HG02623 (cell line): ENCODE data around the gene PLXNA3.
A peak's percentile ranks its signal among the peaks of the same experiment; 100 is the strongest.

ENCODE experiments used
- ATAC-seq: cut with Tn5 transposase; IDR thresholded peaks from one replicate; pipeline ENCODE4 v1.9.1; 2021; ENCODE audit warnings: moderate library complexity; ENCODE audit not compliant: unreplicated experiment

The PLXNA3 gene

DNA sequence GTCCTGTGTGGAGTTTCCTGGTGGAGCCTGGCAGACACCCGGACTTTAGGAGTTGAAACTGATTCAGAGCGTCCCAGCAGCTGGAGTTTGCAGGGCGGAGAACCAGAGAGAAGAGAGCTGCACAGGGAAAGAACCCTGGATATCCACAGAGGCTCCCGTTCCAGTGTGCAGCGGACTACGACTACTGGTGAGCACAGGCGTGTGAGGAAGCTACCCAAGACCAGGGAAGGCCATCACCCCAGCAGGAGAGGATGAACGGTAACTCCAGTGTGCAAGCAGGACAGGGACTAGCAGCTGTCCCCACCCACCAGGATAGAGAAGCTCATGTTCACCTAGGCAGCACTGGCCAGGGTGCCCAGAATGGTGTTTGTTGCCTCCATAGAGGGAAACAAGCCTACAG lies 18.7 kb downstream of the PLXNA3 start:
- ATAC-seq, result no peak

DNA sequence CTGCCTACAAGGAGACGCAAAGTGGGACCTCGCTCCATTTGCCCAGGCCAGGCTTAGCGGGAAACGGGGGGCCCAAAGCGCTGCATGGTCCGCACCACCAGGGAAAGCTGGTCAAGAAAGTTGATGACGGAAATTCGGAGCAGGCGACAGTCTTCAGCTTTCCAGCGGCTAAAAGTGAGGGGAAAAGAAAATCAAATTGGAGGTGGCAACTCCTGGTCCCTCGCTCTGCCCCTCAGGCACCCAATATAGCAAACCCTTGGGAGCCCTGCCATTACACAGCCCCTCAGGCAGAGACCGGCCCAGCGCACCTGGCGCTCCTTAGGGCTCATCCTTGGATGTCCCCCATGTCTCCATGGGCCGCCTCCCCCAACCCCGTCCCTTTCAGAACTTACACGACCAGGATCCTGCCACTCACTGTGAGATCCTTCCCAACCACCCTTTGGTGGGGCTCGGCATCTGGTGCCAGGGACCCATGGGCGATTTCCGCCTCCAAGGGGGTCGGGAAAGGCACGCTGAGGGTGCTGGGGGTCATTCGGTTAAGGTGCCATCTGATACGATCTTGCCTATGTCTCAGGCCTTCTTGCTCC lies 19.9 kb downstream of the PLXNA3 start:
- no peak for ATAC-seq

- ATAC-seq, result peak; percentile 89
These were observed 20.9 kb downstream of the PLXNA3 start, which contains the start of gene LAGE3 for GRCh38 chrX:154478728-154479622. LAGE3 (minus strand) TSS chrX:154479281; CDS start chrX:154478915, 366 bp downstream.

DNA sequence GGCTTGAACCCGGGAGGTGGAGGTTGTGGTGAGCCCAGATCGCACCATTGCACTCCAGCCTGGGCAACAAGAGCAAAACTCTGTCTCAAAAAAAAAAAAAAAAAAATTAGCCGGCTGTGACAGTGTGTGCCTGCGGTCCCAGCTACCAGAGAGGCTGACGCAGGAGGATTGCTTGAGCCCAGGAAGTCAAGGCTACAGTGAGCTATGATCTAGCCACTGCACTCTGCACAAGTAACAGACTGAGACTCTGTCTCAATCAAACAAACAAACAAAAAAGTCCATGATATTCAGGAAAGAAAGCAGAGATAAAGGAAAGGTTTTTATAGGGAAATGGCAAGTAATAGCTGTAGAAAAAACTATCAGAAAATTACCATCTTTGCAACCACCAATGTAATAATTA lies 23.1 kb downstream of the PLXNA3 start:
- no peak for ATAC-seq

GRCh38 chrX:154481911-154482601 lies 24.0 kb downstream of the PLXNA3 start:
- ATAC-seq, result no peak

DNA sequence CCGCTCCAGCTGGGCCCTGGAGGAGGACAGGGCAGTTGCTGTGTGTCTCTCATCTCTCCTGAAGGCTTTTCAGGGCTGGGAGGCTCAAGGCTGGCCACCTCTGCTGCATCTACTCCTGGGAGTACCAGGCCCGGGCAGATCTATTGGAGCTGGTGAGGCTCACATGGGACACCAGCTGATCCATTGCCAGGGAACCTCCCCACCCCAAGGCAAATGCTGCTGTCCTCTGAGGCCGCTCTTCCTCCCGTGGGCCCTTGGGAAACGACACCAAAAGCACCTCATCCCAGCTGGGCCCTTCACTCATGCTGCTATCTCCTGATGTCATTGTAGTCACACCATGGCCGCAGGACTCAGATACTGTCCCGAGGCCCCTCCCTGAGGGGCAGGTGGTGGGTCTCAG lies 24.7 kb downstream of the PLXNA3 start:
- ATAC-seq, result no peak

DNA sequence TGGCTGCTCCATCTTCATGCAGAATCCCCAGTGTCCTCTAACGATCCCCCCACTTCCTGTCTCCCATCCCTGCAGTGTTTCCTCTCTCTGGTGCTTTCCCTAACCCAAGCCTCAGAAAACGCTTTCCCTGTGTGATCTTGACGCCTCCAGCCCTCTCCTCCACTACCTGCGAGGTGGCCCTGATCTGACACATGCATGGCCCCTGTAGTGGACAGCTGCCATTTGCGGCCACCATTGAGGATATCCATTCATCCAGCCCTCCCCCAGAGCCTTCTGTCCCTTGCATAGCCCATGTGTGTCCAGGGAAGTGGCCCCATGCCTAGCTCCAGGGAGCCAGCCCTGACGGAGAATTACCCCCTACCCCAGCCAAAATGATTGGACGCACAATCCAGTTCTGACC lies 25.2 kb downstream of the PLXNA3 start:
- no peak for ATAC-seq

- ATAC-seq, result no peak
These were observed 26.4 kb downstream of the PLXNA3 start for GRCh38 chrX:154484255-154485149.

DNA sequence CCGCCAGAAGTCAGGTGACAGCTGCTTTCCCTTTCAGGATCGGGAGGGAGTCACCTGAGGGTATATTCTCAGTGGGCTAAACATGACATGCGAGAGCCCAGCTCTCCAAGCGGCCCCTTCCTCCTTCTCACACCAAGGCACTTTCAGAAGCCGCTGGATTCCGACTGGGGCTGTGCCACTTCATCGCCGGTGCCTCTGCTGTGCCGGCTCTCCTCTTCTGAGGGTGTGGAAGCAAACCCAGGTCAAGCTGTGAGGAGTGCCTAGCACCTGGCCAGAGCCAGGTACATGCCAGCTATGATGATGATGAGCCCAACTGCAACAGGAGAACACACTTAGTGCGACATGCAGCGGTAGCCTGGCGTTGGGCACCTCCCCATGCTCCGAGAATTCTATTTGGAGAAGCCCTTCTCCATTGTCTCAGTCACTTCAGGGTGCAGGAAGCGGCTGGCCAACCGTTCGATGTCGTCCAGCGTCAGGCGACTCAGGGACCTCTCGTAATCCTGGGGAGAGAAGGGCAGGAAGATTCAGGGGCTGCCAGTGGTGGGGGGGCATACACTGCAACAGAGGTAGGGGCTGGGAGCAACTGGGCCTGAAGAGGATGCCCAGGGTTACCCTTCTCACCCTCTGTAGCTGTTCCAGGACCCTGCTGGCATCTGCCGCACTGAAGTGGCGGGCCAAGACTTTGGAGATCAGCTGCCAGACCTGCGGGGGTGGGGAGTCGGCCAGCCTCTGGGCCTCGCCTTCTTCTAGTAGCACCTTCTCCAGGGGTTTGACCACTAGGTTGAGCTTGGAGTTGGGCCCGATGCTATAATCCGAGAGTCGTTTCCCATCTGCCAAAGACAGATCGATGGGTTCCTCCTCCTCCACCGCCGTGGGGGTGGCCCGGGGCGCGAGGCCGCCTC lies 27.3 kb downstream of the PLXNA3 start:
- no peak for ATAC-seq

- no peak for ATAC-seq
These were observed 27.9 kb downstream of the PLXNA3 start for GRCh38 chrX:154486052-154486395.

DNA sequence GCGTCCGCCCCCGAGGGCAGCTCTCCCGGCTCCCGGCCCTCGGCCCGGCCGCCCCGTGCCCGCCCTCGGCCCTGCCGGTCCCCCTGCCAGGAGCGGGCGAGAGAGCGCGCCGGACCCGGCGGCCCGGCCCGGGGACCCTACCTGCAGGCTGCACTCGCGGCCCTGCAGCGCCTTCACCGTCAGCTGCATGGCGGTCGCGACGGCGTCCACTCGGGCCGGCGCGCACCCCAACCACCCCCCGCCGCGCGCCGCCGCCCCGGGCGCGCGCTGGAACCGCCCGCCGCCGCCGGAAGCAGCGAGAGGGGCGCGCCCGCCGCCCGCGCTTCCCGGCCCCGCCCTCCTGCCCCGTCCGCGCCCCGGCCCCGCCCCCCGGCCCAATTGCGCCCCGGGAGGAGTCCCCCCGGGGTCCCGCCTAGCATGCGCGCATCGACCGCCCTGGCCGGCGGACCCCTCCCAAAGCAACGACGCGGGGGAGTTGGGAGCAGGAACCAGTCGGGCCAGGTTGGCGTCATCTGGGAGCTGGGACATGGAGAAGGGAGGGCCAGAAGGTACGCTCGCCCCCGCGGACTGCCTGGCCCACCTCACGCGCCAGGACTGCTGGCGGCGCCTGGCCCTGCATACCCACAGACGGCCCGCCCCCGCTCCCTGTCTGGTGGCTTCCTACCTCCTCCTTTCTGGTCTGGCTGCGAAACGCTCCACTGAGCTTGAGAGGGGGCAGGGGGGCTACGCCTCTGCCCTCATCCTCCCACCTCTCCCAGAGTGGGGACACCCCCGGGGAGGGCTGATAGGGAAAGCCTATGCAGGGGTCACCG lies 28.5 kb downstream of the PLXNA3 start, which contains the start of gene UBL4A:
TSS of gene UBL4A (minus strand) at position 220 of the 812 bp plus-strand sequence. CDS start at position 189, 31 bp downstream.
- no peak for ATAC-seq

DNA sequence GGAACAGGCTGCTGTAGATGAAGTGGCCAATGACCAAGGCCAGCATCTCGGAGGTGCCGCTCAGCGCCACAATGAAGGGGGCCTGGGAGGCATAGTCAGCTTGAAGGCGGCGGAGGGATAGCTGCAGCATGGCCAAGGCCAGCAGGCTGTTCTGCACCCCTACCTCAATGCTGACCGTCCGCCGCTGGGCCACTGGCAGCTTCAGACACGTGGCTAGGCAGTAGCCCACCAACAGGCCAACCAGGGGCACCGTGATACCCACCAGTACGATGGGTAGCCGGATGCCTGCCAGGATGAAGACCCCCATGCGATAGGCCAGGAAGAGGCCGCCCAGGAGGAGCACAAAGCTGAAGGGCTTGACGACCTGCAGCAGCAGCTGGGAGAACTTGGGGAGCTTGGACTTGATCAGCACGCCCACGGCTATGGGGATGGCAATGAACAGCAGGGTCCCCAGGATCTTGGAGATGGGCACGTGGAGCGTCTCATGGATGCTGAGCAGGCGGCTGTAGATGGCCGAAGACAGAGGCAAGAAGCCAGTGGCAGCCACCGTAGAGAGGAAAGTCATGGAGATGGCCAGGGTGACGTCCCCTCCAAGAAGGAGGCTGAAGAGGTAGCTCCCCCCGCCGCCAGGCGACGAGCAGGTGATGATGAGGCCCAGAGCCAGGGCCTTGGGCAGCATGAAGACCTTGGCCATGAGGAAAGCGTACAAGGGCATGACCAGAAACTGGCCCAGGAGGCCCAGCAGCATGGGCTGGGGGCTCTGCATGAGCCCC lies 29.6 kb downstream of the PLXNA3 start:
- ATAC-seq, result no peak

DNA sequence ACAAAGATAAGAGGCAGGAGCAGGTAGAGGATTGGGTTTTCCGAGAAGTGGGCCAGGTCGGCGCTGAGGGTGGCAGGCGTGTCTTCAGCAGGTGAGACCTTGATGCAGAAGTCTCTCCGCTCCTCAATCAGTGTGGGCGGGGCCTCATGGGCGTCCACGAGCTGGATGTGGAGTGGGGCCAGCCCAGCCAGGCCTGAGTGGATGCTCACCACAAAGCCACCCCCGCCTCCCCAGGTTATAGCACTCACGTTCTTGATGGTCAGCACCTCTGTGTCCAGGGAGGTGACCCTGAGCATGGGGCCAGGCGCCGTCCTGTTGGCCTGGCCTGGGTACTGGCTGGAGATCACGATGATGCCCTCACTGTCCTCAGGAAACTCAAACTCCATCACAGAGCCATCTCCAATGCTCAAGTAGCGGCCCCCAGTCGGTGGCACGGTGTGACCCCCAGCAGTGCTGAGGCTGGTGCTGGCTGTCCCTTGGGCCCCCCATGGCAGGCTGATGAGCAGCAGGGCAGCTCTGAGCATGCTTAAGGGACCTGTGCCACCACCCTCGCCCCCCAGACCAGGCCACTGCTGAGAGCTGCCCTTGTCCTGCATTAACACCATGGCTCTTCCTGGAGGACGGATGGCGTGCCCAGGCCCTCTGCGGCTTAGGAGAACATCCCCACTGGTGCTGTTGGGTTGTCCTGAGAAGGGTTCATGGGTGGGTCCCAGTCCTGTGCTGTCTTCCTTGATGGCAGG lies 30.4 kb downstream of the PLXNA3 start:
- ATAC-seq, result no peak

GRCh38 chrX:154489182-154489581 lies 31.1 kb downstream of the PLXNA3 start:
- ATAC-seq, result no peak

- ATAC-seq, result peak; percentile 19
These were observed 31.9 kb downstream of the PLXNA3 start for GRCh38 chrX:154490021-154490413.

- peak; percentile 67 for ATAC-seq
These were observed 32.5 kb downstream of the PLXNA3 start, which contains the start of gene SLC10A3 for GRCh38 chrX:154490414-154491083. SLC10A3 (minus strand) TSS chrX:154490629; CDS start chrX:154488940, 1,689 bp downstream.

DNA sequence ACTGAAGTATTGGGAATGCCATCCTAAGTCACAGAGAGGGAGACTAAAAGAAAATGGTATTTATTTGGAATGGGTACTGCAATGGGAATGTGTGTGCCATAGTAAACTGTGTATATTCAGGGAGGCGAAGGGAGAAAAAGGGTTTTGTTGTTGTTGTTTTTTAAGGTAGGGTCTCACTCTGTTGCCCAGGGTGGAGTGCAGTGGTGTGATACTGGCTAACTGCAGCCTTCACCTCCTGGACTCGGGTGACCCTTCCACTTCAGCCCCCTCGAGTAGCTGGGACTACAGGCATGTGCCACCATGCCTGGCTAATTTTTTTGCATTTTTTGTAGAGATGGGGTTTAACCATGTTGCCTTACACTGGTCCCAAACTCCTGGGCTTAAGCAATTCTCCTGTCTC lies 36.6 kb downstream of the PLXNA3 start:
- ATAC-seq, result no peak
